Tibial nerve (tissue), 4 donors: ENCODE results near the gene FBXL22. TPM values are rescaled to one million over a fixed set of nuclear protein-coding genes. Genes with fewer than 3 reads are reported as not detected.
A peak's percentile ranks its signal among the peaks of the same experiment; 100 is the strongest.

ENCODE experiments used
- DNase-seq, 2 donors: peaks; one replicate each; pipeline ENCODE4 v3.0.0-alpha.2; 2019; ENCODE audit warnings: low spot score in 2 of 2
- H3K27ac ChIP-seq, 4 donors: fragments of 200-600 bp; sonication (generic) in 3 of 4; one replicate each; pipeline ENCODE4 v1.5.1; 2017 to 2019; ENCODE audit warnings: mild to moderate bottlenecking in 1 of 4
- H3K27me3 ChIP-seq, 2 donors: fragments of 200-600 bp; sonication (generic) in 1 of 2; one replicate each; pipeline versions ENCODE4 v1.5.1 to v1.6.0; 2017 to 2019
- H3K36me3 ChIP-seq, 3 donors: fragments of 200-600 bp; sonication (generic); one replicate each; pipeline ENCODE4 v1.5.1; 2018 to 2019
- H3K4me1 ChIP-seq, 4 donors: fragments of 200-600 bp; sonication (generic) in 3 of 4; one replicate each; pipeline ENCODE4 v1.5.1; 2017 to 2019
- H3K4me3 ChIP-seq, 4 donors: fragments of 200-600 bp; sonication (generic) in 3 of 4; one replicate each; pipeline ENCODE4 v1.5.1; 2017 to 2019; ENCODE audit warnings: mild to moderate bottlenecking in 1 of 4, moderate library complexity in 1 of 4
- H3K9me3 ChIP-seq, 4 donors: fragments of 200-600 bp; sonication (generic) in 3 of 4; one replicate each; pipeline ENCODE4 v1.5.1; 2017 to 2019
- CTCF ChIP-seq, 5 experiments: fragments of 200-600 bp in 3 of 5; fragments of 450-650 bp in 2 of 5; sonication (generic) in 3 of 5; IDR thresholded peaks; one replicate each; pipeline ENCODE4 v1.5.1; 2016 to 2019; ENCODE audit warnings: antibody characterized with exemption in 5 of 5, mild to moderate bottlenecking in 3 of 5, moderate library complexity in 2 of 5
- EP300 ChIP-seq, 2 donors: sonication (generic); formaldehyde crosslinking; IDR thresholded peaks; one replicate each; pipeline ENCODE4 v1.6.1; 2017; ENCODE audit warnings: antibody characterized with exemption in 2 of 2, mild to moderate bottlenecking in 1 of 2
- POLR2A ChIP-seq, 2 donors: fragments of 450-650 bp; IDR thresholded peaks; one replicate each; pipeline ENCODE4 v1.6.1; 2017; ENCODE audit warnings: antibody characterized with exemption in 2 of 2, mild to moderate bottlenecking in 2 of 2, moderate library complexity in 2 of 2
- WGBS, 2 donors: methylation state at CpG; one replicate each; pipeline ENCODE4 v1.1.5; 2018; 5-methylcytosine and 5-hydroxymethylcytosine counted together
- total RNA-seq, 4 donors: library from RNA; depleted of rRNA; stranded (reverse); fragments of >200 nt; gene quantifications; one replicate each; pipeline ENCODE4 v1.1.0, GENCODE V29; 2016

Gene FBXL22
- total RNA-seq, 4 donors from 2014 or later: 0.63 to 2.8 (median 2.7) TPM; not detected in 1

- Histone ChIP-seq H3K27ac (peak overlapping the region in 1 of 4 donors; percentile 81), H3K36me3 (peaks cover 0 to 97% (median 5%) of the 10 kb centered on the region in 3 donors), H3K9me3 (no peaks in the 10 kb centered on the region), H3K4me1 (peaks cover 0 to 27% (median 7%) of the 10 kb centered on the region in 4 donors), H3K27me3 (no peaks in the 10 kb centered on the region), H3K4me3 (no peak overlapping the region)
- no peak for TF ChIP-seq CTCF (IDR thresholded peaks at IDR 0.05)
- WGBS, 2 donors: 64 to 66% methylated on average over 2 of the region's 2 CpGs
- no peak for DNase-seq
Observed at GRCh38 chr15:63633312-63633711, 36.1 kb downstream of the FBXL22 start.

DNA sequence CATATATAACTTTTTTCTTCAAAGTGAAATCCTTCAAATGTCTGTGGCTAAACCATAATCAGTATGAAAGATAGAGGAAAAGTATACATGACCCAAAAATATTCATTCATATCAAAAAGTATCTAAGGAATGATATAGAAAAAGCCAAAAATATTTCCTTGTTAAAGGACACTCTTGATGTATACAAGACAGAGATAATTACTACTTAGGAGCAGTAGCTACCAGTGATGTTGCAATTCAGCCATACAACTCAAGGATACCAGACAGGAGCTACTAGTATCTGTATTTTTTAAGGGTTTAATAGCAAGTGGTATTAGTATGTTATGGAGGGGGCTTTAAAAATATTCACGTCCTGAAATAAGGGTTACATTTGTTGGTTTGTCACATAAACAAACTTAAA lies 37.0 kb downstream of the FBXL22 start:
- H3K9me3 ChIP-seq: no peaks in the 10 kb centered on the region
- no peaks in the 10 kb centered on the region for H3K27me3 ChIP-seq
- no peak for TF ChIP-seq EP300 (IDR thresholded peaks at IDR 0.05)
- no peak for TF ChIP-seq POLR2A (IDR thresholded peaks at IDR 0.05)
- no peak for TF ChIP-seq CTCF (IDR thresholded peaks at IDR 0.05)
- 84 to 92% methylated on average over 1 of the region's 1 CpG for WGBS, 2 donors
- H3K27ac ChIP-seq: peak overlapping the region in 1 of 4 donors; percentile 11
- peaks cover 0 to 20% (median 7%) of the 10 kb centered on the region in 4 donors for H3K4me1 ChIP-seq
- H3K4me3 ChIP-seq: no peak overlapping the region
- peaks cover 0 to 100% (median 5%) of the 10 kb centered on the region in 3 donors for H3K36me3 ChIP-seq
- DNase-seq: no peak

DNA sequence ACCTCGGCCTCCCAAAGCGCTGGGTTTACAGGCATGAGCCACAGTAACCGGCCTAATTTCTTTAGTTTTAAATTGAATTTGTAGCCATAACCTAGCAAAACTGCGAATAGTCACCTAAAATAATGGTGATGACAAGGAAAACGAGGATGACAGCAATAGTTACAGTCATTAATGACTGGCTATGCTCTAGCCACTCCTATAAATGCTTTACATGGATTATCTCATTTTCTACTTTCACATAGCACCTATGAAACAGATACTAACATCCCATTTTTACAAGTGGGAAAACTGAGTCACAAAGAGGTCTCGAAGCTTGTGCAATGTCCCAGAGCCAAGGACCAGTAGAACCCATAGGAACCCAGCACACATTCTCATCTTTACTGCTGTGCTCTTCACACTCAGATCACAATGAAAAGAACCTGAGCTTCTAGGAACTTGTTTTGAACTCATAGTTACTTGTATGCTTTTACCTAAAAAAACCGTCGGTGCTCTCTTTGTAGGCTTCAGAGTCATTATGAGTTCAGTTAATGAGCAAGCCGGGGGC lies 39.4 kb downstream of the FBXL22 start:
- peaks cover 0 to under 1% (median 0%) of the 10 kb centered on the region in 4 donors for H3K4me1 ChIP-seq
- no peak for TF ChIP-seq CTCF (IDR thresholded peaks at IDR 0.05)
- H3K4me3 ChIP-seq: no peak overlapping the region
- WGBS, 2 donors: 92 to 94% methylated on average over 9 of the region's 9 CpGs
- H3K36me3 ChIP-seq: peaks cover 0 to 100% (median 5%) of the 10 kb centered on the region in 3 donors
- no peaks in the 10 kb centered on the region for H3K27me3 ChIP-seq
- H3K27ac ChIP-seq: no peak overlapping the region
- no peak for DNase-seq
- H3K9me3 ChIP-seq: no peaks in the 10 kb centered on the region

DNA sequence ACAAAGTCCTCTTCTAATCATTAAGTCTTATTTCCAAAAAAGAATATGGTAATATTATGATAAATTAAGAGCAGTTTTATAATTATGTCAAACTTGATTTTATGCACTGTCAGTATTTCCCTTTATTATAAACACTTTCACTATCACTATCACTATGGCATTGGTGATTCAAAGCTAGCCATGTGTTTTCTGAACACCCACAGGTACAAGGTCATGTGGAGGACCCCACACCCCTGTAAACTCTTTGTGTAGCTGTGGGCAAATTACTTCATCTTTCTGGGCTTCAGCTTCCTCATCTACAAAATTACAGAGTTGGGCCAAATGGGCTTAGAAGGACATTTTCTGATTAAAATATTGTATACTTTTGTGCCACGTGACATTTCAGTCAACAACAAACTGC lies 41.7 kb downstream of the FBXL22 start:
- peaks cover 0 to 99% (median 0%) of the 10 kb centered on the region in 3 donors for H3K36me3 ChIP-seq
- H3K9me3 ChIP-seq: no peaks in the 10 kb centered on the region
- no peaks in the 10 kb centered on the region for H3K4me1 ChIP-seq
- DNase-seq: no peak
- no peaks in the 10 kb centered on the region for H3K27me3 ChIP-seq
- no peak overlapping the region for H3K4me3 ChIP-seq
- 91 to 100% methylated on average over 1 of the region's 1 CpG for WGBS, 2 donors
- TF ChIP-seq CTCF (IDR thresholded peaks at IDR 0.05) (no peak), EP300 (IDR thresholded peaks at IDR 0.05) (no peak), POLR2A (IDR thresholded peaks at IDR 0.05) (no peak)
- no peak overlapping the region for H3K27ac ChIP-seq

GRCh38 chr15:63640146-63640545 lies 43.0 kb downstream of the FBXL22 start:
- H3K36me3 ChIP-seq: peaks cover 0 to 97% (median 0%) of the 10 kb centered on the region in 3 donors
- H3K27ac ChIP-seq: no peak overlapping the region
- no peaks in the 10 kb centered on the region for H3K27me3 ChIP-seq
- no peak for TF ChIP-seq EP300 (IDR thresholded peaks at IDR 0.05)
- TF ChIP-seq CTCF (IDR thresholded peaks at IDR 0.05): no peak
- TF ChIP-seq POLR2A (IDR thresholded peaks at IDR 0.05): no peak
- no peak for DNase-seq
- no peaks in the 10 kb centered on the region for H3K9me3 ChIP-seq
- no peaks in the 10 kb centered on the region for H3K4me1 ChIP-seq
- H3K4me3 ChIP-seq: no peak overlapping the region
- 96 to 98% methylated on average over 3 of the region's 3 CpGs for WGBS, 2 donors

Other genes starting within 250 kb of the FBXL22 start
- 1 to 10 TPM in 2 of 4 donors, under 1 TPM in 2; 0.22 to 2.5 (median 1.1) TPM for gene CA12, start 215.5 kb upstream of the FBXL22 start, total RNA-seq
- gene USP3, start 92.8 kb upstream of the FBXL22 start, total RNA-seq: 10 to 100 TPM; 32.8 to 47.3 (median 38.3) TPM
- gene HERC1, start 236.6 kb downstream of the FBXL22 start, total RNA-seq: 100 to 1,000 TPM; 113 to 179 (median 131) TPM